Neural progenitor cell (in vitro differentiated cells): ENCODE results near the gene ANP32E. TPM values are rescaled to one million over a fixed set of nuclear protein-coding genes. Genes with fewer than 3 reads are reported as not detected.
A peak's percentile ranks its signal among the peaks of the same experiment; 100 is the strongest.

Experiments used
- DNase-seq: peaks from one replicate; pipeline ENCODE4 v3.0.0-alpha.2; 2016; ENCODE audit warnings: low spot score
- H2AFZ ChIP-seq: fragments of 200-600 bp; sonication (generic); replicated peaks from 2 replicates; pipeline ENCODE4 v1.6.1; 2016; ENCODE audit warnings: antibody characterized with exemption
- H3F3A ChIP-seq: fragments of 200-600 bp; sonication (generic); 2 replicates; pipeline ENCODE4 v1.6.1; 2016; ENCODE audit warnings: antibody characterized with exemption, low read depth
- H3K27ac ChIP-seq: fragments of 200-600 bp; sonication (generic); 2 replicates; pipeline ENCODE4 v1.5.1; 2016; ENCODE audit warnings: mild to moderate bottlenecking
- H3K27me3 ChIP-seq: fragments of 200-600 bp; sonication (generic); 2 replicates; pipeline ENCODE4 v1.6.1; 2016; ENCODE audit warnings: mild to moderate bottlenecking, moderate library complexity
- H3K36me3 ChIP-seq: fragments of 200-600 bp; sonication (generic); 2 replicates; pipeline ENCODE4 v1.5.1; 2016
- H3K4me1 ChIP-seq: fragments of 200-600 bp; sonication (generic); 2 replicates; pipeline ENCODE4 v1.6.1; 2016; ENCODE audit warnings: mixed run types
- H3K4me2 ChIP-seq: fragments of 200-600 bp; sonication (generic); 2 replicates; pipeline ENCODE4 v1.6.1; 2016
- H3K4me3 ChIP-seq: fragments of 200-600 bp; sonication (generic); 2 replicates; pipeline ENCODE4 v1.5.1; 2016
- H3K79me2 ChIP-seq: fragments of 200-600 bp; sonication (generic); 2 replicates; pipeline ENCODE4 v1.6.1; 2016; ENCODE audit warnings: low read depth
- H3K9ac ChIP-seq: fragments of 200-600 bp; sonication (generic); 2 replicates; pipeline ENCODE4 v1.6.1; 2016
- H3K9me3 ChIP-seq: fragments of 200-600 bp; sonication (generic); 2 replicates; pipeline ENCODE4 v1.5.1; 2016; ENCODE audit warnings: low read depth
- H4K20me1 ChIP-seq: fragments of 200-600 bp; sonication (generic); 2 replicates; pipeline ENCODE4 v1.6.1; 2016; ENCODE audit warnings: low read depth
- H3K27ac Mint-ChIP-seq: 3 replicates; pipeline ENCODE4 v1.8.0; 2021; ENCODE audit warnings: mixed read lengths
- H3K27me3 Mint-ChIP-seq: 2 replicates; pipeline ENCODE4 v1.8.0; 2022; ENCODE audit warnings: low read depth, mild to moderate bottlenecking, inconsistent platforms, moderate library complexity, mixed read lengths; ENCODE audit not compliant: insufficient read depth
- H3K36me3 Mint-ChIP-seq: 3 replicates; pipeline ENCODE4 v1.8.0; 2021; ENCODE audit warnings: mixed read lengths
- H3K4me1 Mint-ChIP-seq: 3 replicates; pipeline ENCODE4 v1.8.0; 2021; ENCODE audit warnings: mixed read lengths
- H3K4me3 Mint-ChIP-seq: 3 replicates; pipeline ENCODE4 v1.8.0; 2021; ENCODE audit warnings: mild to moderate bottlenecking, moderate library complexity, mixed read lengths
- H3K9me3 Mint-ChIP-seq: 3 replicates; pipeline ENCODE4 v1.8.0; 2020; ENCODE audit warnings: mixed read lengths
- EZH2 ChIP-seq: fragments of 200-600 bp; sonication (generic); IDR thresholded peaks from 2 replicates; pipeline ENCODE4 v1.6.1; 2017; ENCODE audit warnings: antibody characterized with exemption, mild to moderate bottlenecking, moderate library complexity
- EZH2phosphoT487 ChIP-seq: fragments of 200-600 bp; sonication (generic); IDR thresholded peaks from 2 replicates; pipeline ENCODE4 v1.6.1; 2017; ENCODE audit warnings: antibody characterized with exemption
- total RNA-seq: library from RNA; depleted of rRNA; stranded (reverse); fragments of >200 nt; gene quantifications from 2 replicates; pipeline ENCODE4 v1.2.3, GENCODE V29; 2015; ENCODE audit warnings: low replicate concordance
- TF ChIP-seq, protein P1 (sequence below): fragments of 200-600 bp; sonication (generic); IDR thresholded peaks from 2 replicates; pipeline ENCODE4 v1.5.1; 2017; ENCODE audit warnings: antibody characterized with exemption, mild to moderate bottlenecking

The ANP32E gene
- total RNA-seq, 1 donor from 2014 or later = 201 TPM

DNA sequence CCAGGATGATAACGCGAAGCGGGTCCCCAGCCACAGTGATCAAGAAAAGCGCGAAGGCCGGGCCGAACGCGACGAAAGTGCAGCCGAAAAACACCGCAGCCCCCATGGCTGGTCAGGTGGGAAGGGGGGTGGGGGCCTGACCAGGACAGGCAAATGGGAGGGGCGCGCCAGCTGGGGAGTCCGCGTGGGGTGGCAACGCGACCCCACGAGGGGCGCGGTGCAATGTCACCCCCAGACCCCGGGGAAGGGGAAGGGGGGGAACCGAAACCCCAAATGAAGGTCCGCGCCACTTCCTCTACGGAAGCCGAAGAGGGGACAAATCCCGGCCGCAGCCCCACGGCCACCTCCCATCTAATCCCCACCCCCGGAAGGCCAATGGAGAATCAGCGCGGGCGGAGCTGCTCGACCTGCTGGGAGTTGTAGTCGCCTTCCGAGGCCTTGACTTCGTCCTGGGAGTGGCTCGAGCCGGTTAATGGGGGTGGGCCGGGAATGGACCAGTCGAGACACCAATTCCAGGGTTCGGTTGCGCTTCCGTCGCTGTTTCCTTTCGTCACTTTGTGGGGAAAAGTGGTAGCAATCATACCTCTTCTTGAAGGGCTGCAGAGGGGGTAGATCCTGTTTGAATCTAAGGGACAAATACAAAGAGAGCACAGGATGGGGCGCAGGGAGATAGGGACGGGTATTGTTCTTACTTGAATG lies 32.9 kb upstream of the ANP32E start, which contains the start of gene APH1A:
APH1A (minus strand) TSS at position 312 of the 699 bp plus-strand sequence; CDS start at position 106, 206 bp downstream.
- Histone ChIP-seq H4K20me1 (peaks cover 3% of the 10 kb centered on the region), H2AFZ (peak within 1 kb of the TSS; percentile 54), H3K27me3 (no peaks in the 10 kb centered on the region), H3K9ac (peak within 1 kb of the TSS; percentile 89), H3K4me2 (peak within 1 kb of the TSS; percentile 98), H3K4me1 (peaks cover 27% of the 10 kb centered on the region), H3K9me3 (no peaks in the 10 kb centered on the region), H3K4me3 (peak within 1 kb of the TSS; percentile 81), H3K79me2 (peaks cover 34% of the 10 kb centered on the region), H3K27ac (peak within 1 kb of the TSS; percentile 17), H3K36me3 (no peaks in the 10 kb centered on the region), H3F3A (peaks cover 36% of the 10 kb centered on the region)
- peak within 1 kb of the TSS; percentile 98 for H3K27ac Mint-ChIP-seq
- TF ChIP-seq EZH2phosphoT487 (no peak), EZH2 (no peak)
- TF ChIP-seq, protein P1, sequence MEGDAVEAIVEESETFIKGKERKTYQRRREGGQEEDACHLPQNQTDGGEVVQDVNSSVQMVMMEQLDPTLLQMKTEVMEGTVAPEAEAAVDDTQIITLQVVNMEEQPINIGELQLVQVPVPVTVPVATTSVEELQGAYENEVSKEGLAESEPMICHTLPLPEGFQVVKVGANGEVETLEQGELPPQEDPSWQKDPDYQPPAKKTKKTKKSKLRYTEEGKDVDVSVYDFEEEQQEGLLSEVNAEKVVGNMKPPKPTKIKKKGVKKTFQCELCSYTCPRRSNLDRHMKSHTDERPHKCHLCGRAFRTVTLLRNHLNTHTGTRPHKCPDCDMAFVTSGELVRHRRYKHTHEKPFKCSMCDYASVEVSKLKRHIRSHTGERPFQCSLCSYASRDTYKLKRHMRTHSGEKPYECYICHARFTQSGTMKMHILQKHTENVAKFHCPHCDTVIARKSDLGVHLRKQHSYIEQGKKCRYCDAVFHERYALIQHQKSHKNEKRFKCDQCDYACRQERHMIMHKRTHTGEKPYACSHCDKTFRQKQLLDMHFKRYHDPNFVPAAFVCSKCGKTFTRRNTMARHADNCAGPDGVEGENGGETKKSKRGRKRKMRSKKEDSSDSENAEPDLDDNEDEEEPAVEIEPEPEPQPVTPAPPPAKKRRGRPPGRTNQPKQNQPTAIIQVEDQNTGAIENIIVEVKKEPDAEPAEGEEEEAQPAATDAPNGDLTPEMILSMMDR = no peak
- H3K36me3 Mint-ChIP-seq = peaks cover 8% of the 10 kb centered on the region
- peaks cover 4% of the 10 kb centered on the region for H3K27me3 Mint-ChIP-seq
- peak within 1 kb of the TSS; percentile 95 for H3K4me3 Mint-ChIP-seq
- H3K4me1 Mint-ChIP-seq = peaks cover 55% of the 10 kb centered on the region
- H3K9me3 Mint-ChIP-seq = no peaks in the 10 kb centered on the region
- DNase-seq = peak; percentile 98

DNA sequence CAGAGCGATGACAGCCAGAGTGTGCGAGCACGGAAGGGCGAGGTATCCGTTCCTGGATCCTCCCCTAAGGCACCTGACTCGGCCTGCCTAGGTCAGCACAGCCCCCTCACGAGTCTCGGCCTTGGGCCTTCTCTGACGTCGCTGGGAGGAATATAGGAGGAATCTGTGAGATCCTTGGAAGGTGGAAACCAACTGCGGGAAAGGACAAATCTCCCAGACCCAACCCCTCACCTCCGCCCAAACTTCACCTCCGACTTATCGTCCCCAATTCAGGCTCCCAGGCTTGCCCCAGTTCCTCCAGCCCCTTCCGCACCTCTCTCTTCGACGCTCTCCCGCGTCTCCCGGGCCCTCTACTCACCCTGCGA lies 32.4 kb upstream of the ANP32E start:
- Histone ChIP-seq H3K36me3 (no peaks in the 10 kb centered on the region), H3K4me2 (peak overlapping the region; percentile 98), H3K9me3 (no peaks in the 10 kb centered on the region), H3K27ac (no peak overlapping the region), H4K20me1 (peaks cover 3% of the 10 kb centered on the region), H3K27me3 (no peaks in the 10 kb centered on the region), H2AFZ (no peak overlapping the region), H3K4me1 (peaks cover 22% of the 10 kb centered on the region), H3F3A (peaks cover 33% of the 10 kb centered on the region), H3K9ac (peak overlapping the region; percentile 89), H3K4me3 (peak overlapping the region; percentile 81), H3K79me2 (peaks cover 29% of the 10 kb centered on the region)
- TF ChIP-seq EZH2 (no peak), EZH2phosphoT487 (no peak)
- TF ChIP-seq, protein P1 = no peak
- Mint-ChIP-seq H3K4me1 (peaks cover 49% of the 10 kb centered on the region), H3K9me3 (no peaks in the 10 kb centered on the region), H3K4me3 (peak overlapping the region; percentile 95), H3K27ac (peak overlapping the region; percentile 79), H3K36me3 (peaks cover 8% of the 10 kb centered on the region), H3K27me3 (peaks cover 4% of the 10 kb centered on the region)
- peak; percentile 40 for DNase-seq

DNA sequence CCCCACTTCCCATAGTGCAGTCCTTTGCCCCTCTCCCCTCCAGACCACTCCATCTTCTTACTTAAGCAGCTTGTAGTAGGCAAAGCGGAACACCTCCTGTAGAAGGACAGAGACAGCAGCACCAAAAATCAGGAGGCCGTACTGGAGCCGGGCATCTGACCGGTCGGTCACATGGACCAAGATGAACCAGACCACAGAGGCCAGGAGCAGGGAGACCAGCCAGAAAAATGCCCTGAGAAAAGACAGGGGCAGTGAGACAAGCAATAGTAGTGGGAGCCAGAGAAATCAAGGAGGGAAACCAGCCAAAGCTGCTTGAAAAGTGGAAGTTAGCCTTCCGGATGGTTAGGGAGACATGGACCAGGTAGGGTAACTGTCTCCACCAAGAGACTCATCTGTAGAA lies 32.0 kb upstream of the ANP32E start:
- H3K4me2 ChIP-seq = peak overlapping the region; percentile 98
- H3K27ac ChIP-seq = no peak overlapping the region
- no peaks in the 10 kb centered on the region for H3K9me3 ChIP-seq
- no peak overlapping the region for H2AFZ ChIP-seq
- peaks cover 37% of the 10 kb centered on the region for H3F3A ChIP-seq
- H3K79me2 ChIP-seq = peaks cover 24% of the 10 kb centered on the region
- H3K36me3 ChIP-seq = no peaks in the 10 kb centered on the region
- peaks cover 18% of the 10 kb centered on the region for H3K4me1 ChIP-seq
- Mint-ChIP-seq H3K27ac (peak overlapping the region; percentile 79), H3K27me3 (peaks cover 4% of the 10 kb centered on the region), H3K36me3 (peaks cover 8% of the 10 kb centered on the region), H3K4me1 (peaks cover 45% of the 10 kb centered on the region), H3K9me3 (no peaks in the 10 kb centered on the region), H3K4me3 (peak overlapping the region; percentile 95)
- DNase-seq = no peak
- no peaks in the 10 kb centered on the region for H3K27me3 ChIP-seq
- H3K9ac ChIP-seq = peak overlapping the region; percentile 89
- peak overlapping the region; percentile 81 for H3K4me3 ChIP-seq
- H4K20me1 ChIP-seq = peaks cover 3% of the 10 kb centered on the region
- TF ChIP-seq EZH2phosphoT487 (no peak), EZH2 (no peak)
- TF ChIP-seq, protein P1 = no peak
